Measurements from ENCODE around the gene ACOXL.

ACOXL gene

DNA sequence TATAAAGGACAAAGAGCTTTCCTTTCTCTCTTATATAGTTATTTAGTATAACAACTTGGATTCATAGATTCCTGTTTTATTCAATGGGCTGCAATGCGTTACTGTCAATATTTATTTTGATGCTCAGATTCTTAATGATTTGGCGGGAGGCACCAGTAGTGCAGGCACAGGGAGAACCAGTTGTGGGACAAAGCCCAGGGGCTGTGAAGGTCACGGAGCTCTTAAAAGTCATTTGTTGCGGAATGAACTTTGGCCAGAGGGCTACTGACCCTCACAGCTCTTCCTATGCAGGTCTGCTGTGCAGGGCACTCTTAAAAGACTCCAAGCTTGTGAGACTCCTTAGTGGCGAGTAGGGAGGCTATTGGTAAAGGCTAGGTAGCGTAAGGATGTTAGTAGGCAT, 422.4 kb downstream of the ACOXL start:
- TF ChIP-seq, protein P1, sequence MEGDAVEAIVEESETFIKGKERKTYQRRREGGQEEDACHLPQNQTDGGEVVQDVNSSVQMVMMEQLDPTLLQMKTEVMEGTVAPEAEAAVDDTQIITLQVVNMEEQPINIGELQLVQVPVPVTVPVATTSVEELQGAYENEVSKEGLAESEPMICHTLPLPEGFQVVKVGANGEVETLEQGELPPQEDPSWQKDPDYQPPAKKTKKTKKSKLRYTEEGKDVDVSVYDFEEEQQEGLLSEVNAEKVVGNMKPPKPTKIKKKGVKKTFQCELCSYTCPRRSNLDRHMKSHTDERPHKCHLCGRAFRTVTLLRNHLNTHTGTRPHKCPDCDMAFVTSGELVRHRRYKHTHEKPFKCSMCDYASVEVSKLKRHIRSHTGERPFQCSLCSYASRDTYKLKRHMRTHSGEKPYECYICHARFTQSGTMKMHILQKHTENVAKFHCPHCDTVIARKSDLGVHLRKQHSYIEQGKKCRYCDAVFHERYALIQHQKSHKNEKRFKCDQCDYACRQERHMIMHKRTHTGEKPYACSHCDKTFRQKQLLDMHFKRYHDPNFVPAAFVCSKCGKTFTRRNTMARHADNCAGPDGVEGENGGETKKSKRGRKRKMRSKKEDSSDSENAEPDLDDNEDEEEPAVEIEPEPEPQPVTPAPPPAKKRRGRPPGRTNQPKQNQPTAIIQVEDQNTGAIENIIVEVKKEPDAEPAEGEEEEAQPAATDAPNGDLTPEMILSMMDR (IDR thresholded peaks at IDR 0.05; ENCODE audit: insufficient read depth, low read length, poor library complexity, severe bottlenecking) = no peak
- Histone ChIP-seq H3K27me3 (replicated peaks; ENCODE audit: control insufficient read depth, insufficient read depth, low read length) (no peaks in the 10 kb centered on the region; the same call in 1 of the 2 replicates), H3K36me3 (ENCODE audit: control insufficient read depth, insufficient read depth, low read length) (no peaks in the 10 kb centered on the region; the same call in 1 of the 2 replicates), H3K4me3 (replicated peaks; ENCODE audit: low read depth, low read length) (no peak overlapping the region)
- DNase-seq (ENCODE audit: extremely low read depth, insufficient read length) = no peak

DNA sequence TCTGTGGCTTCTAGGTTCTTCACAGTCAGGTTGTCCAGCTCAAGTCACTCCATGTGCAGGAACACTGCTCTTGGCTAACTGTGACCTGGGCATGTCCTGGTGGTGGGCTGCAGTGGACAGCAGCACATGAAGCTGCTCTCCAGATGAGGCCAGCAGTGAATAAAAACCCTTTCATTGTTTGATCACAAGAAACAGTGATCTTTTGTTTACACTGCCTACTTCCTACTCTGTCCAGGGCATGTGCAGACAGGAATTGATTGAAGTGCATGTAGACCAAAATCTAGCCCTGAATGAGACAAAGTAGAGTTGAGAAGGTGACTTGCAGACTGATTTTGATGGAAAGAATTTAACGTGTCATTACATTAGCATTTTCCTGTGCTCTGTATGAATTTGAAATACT, 423.2 kb downstream of the ACOXL start:
- no peak for DNase-seq (ENCODE audit: extremely low read depth, insufficient read length)
- H3K27me3 ChIP-seq (replicated peaks; ENCODE audit: control insufficient read depth, insufficient read depth, low read length) = no peaks in the 10 kb centered on the region; the same call in 1 of the 2 replicates
- H3K36me3 ChIP-seq (ENCODE audit: control insufficient read depth, insufficient read depth, low read length) = no peaks in the 10 kb centered on the region; the same call in 1 of the 2 replicates
- TF ChIP-seq, protein P1 (IDR thresholded peaks at IDR 0.05; ENCODE audit: insufficient read depth, low read length, poor library complexity, severe bottlenecking) = no peak
- no peak overlapping the region for H3K4me3 ChIP-seq (replicated peaks; ENCODE audit: low read depth, low read length)

DNA sequence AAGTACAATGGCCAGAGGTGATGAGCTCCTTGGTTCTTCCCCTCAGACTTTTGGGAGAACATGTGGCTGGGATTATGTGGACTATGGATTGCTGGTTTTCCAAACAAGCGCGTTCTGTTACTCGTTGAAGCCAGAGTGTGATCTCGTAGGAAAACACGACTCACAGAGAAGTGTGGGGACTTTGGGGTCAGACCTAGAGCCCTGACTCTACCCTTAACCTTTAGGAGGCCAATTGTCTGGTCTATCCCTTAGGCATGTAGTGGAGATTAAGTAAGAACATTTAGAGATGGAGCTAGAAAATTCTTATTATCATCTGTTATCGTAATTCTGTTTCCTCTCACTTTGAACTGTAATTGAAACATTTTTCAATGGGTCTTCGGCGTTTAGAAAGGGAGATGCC, 424.2 kb downstream of the ACOXL start:
- H3K27me3 ChIP-seq (replicated peaks; ENCODE audit: control insufficient read depth, insufficient read depth, low read length) = no peaks in the 10 kb centered on the region; the same call in 1 of the 2 replicates
- no peaks in the 10 kb centered on the region; the same call in 1 of the 2 replicates for H3K36me3 ChIP-seq (ENCODE audit: control insufficient read depth, insufficient read depth, low read length)
- TF ChIP-seq, protein P1 (IDR thresholded peaks at IDR 0.05; ENCODE audit: insufficient read depth, low read length, poor library complexity, severe bottlenecking) = no peak
- no peak overlapping the region for H3K4me3 ChIP-seq (replicated peaks; ENCODE audit: low read depth, low read length)
- DNase-seq (ENCODE audit: extremely low read depth, insufficient read length) = no peak

DNA sequence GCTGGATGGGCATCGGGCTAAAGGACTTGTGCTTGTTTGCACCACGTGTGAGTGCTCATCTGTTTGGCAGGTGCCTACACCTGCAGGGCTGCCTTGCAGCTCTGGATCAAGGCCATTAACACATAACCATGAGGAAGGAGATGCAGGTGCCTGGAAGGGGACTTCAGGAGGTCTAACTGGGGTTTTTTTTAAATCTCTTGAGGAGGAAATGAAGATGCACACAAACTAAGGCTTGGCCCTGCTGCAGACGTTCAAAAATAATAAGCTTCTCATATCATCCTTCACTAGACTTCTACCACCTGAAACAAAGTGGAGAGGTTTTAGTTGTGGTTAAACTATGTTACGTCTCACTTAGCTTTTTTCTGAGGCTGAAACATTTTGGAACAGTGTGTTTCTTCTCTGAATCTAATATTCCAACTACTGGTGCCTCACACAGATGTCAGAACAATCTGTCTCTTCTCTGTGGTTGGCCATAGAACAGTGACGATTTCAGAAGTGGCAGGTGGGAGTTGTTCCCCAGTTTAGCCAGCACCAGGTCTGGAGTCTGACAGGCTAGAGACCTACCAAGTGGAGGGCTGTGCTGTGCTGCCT, 424.8 kb downstream of the ACOXL start:
- Histone ChIP-seq H3K36me3 (ENCODE audit: control insufficient read depth, insufficient read depth, low read length) (no peaks in the 10 kb centered on the region; the same call in 1 of the 2 replicates), H3K27me3 (replicated peaks; ENCODE audit: control insufficient read depth, insufficient read depth, low read length) (no peaks in the 10 kb centered on the region; the same call in 1 of the 2 replicates), H3K4me3 (replicated peaks; ENCODE audit: low read depth, low read length) (no peak overlapping the region)
- TF ChIP-seq, protein P1 (IDR thresholded peaks at IDR 0.05; ENCODE audit: insufficient read depth, low read length, poor library complexity, severe bottlenecking) = no peak
- DNase-seq (ENCODE audit: extremely low read depth, insufficient read length) = peak; percentile 37

DNA sequence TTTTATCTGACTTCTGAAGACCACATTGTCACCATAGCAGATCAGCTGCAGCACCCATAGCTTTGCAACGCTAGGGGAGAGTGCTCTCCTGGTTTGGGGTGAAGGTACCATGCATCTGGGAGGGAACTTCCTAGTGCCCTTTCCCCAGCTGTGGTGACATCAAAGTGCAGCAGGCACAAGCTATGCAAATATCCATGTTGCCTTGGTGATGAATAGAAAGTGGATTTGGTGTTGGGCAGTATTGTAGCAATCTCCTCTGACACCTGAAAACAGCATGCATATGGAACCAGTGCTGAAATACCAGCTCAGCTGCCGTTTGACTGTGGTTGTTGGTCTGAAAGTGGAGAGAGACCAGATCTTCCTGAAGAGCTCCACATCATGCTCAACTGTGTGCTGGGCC, 425.4 kb downstream of the ACOXL start:
- H3K36me3 ChIP-seq (ENCODE audit: control insufficient read depth, insufficient read depth, low read length) = no peaks in the 10 kb centered on the region; the same call in 1 of the 2 replicates
- H3K27me3 ChIP-seq (replicated peaks; ENCODE audit: control insufficient read depth, insufficient read depth, low read length) = no peaks in the 10 kb centered on the region; the same call in 1 of the 2 replicates
- DNase-seq (ENCODE audit: extremely low read depth, insufficient read length) = peak; percentile 29
- TF ChIP-seq, protein P1 (IDR thresholded peaks at IDR 0.05; ENCODE audit: insufficient read depth, low read length, poor library complexity, severe bottlenecking) = peak; percentile 23
- no peak overlapping the region for H3K4me3 ChIP-seq (replicated peaks; ENCODE audit: low read depth, low read length)

Data from GM06990 (cell line).